ENCODE data around the gene CCDC86. TPM values are rescaled to one million over a fixed set of nuclear protein-coding genes. Genes with fewer than 3 reads are reported as not detected.

CCDC86 gene
- total and polyA plus RNA-seq, 12 donors, result 14.7 to 52.4 (median 29.8) TPM

- no peaks in the 10 kb centered on the region for H3K27me3 ChIP-seq
- H3K36me3 ChIP-seq (replicated peaks in 1 of 2), result peaks cover 0 to 86% of the 10 kb centered on the region in 2 donors
- peaks cover 9 to 14% of the 10 kb centered on the region in 2 donors for H3K4me1 ChIP-seq (replicated peaks in 1 of 2)
- no peak overlapping the region for H3K27ac ChIP-seq
- intact Hi-C loops (cut with DNase I), result loop anchor here in 1 of 2 donors (5.0 kb wide), 1 partner anchor 68 kb away; no protein-coding TSS in a partner anchor
- no peak for DNase-seq
- no peaks in the 10 kb centered on the region for H3K9me3 ChIP-seq (replicated peaks in 1 of 3)
- TF ChIP-seq CTCF (IDR thresholded peaks at IDR 0.05), result no peak
- TF ChIP-seq POLR2A (IDR thresholded peaks at IDR 0.05), result no peak
- WGBS, 4 donors, result 70 to 81% (median 79%) methylated on average over 4 of the region's 4 CpGs
- H3K4me3 ChIP-seq, result no peak overlapping the region
These were observed 58.1 kb downstream of the CCDC86 start for GRCh38 chr11:60899977-60900376.

Other genes starting within 250 kb of the CCDC86 start
- under 1 TPM in 2 of 9 donors, not detected in 7; 0.46 to 0.67 TPM for gene MS4A8, start 142.5 kb upstream of the CCDC86 start, total RNA-seq
- gene MS4A8, start 142.5 kb upstream of the CCDC86 start, polyA plus RNA-seq, result 1 to 10 TPM in 2 of 3 donors, under 1 TPM in 1; 0.27 to 2.0 (median 1.5) TPM
- gene MS4A18, start 117.4 kb upstream of the CCDC86 start, total RNA-seq, result not detected
- gene MS4A18, start 117.4 kb upstream of the CCDC86 start, polyA plus RNA-seq, result not detected
- under 1 TPM in 2 of 9 donors, not detected in 7; 0.25 to 0.28 TPM for gene MS4A15, start 85.2 kb upstream of the CCDC86 start, total RNA-seq
- gene MS4A15, start 85.2 kb upstream of the CCDC86 start, polyA plus RNA-seq, result under 1 TPM in 2 of 3 donors, not detected in 1; 0.07 to 0.22 TPM
- not detected for gene MS4A10, start 56.8 kb upstream of the CCDC86 start, total RNA-seq
- not detected for gene MS4A10, start 56.8 kb upstream of the CCDC86 start, polyA plus RNA-seq
- under 1 TPM in 3 of 9 donors, not detected in 6; 0.18 to 0.61 (median 0.27) TPM for gene PTGDR2, start 13.8 kb downstream of the CCDC86 start, total RNA-seq
- gene PTGDR2, start 13.8 kb downstream of the CCDC86 start, polyA plus RNA-seq, result under 1 TPM in 2 of 3 donors, not detected in 1; 0.17 to 0.24 TPM
- 1 to 10 TPM in 3 of 9 donors, under 1 TPM in 4, not detected in 2; 0.25 to 6.3 (median 0.83) TPM for gene ZP1, start 25.4 kb downstream of the CCDC86 start, total RNA-seq
- 1 to 10 TPM in 1 of 3 donors, under 1 TPM in 2; 0.24 to 1.4 (median 0.48) TPM for gene ZP1, start 25.4 kb downstream of the CCDC86 start, polyA plus RNA-seq
- 100 to 1,000 TPM in 3 of 9 donors, 10 to 100 TPM in 6; 45.5 to 129 (median 97.1) TPM for gene PRPF19, start 64.5 kb downstream of the CCDC86 start, total RNA-seq
- 100 to 1,000 TPM; 101 to 107 (median 103) TPM for gene PRPF19, start 64.5 kb downstream of the CCDC86 start, polyA plus RNA-seq
- gene TMEM109, start 72.0 kb downstream of the CCDC86 start, total RNA-seq, result 100 to 1,000 TPM in 3 of 9 donors, 10 to 100 TPM in 6; 29.3 to 115 (median 86.7) TPM
- gene TMEM109, start 72.0 kb downstream of the CCDC86 start, polyA plus RNA-seq, result 10 to 100 TPM; 38.0 to 66.3 (median 65.0) TPM
- 10 to 100 TPM; 14.4 to 66.1 (median 39.6) TPM for gene TMEM132A, start 82.3 kb downstream of the CCDC86 start, total RNA-seq
- gene TMEM132A, start 82.3 kb downstream of the CCDC86 start, polyA plus RNA-seq, result 10 to 100 TPM in 2 of 3 donors, 1 to 10 TPM in 1; 3.4 to 48.9 (median 37.9) TPM
- 10 to 100 TPM in 8 of 9 donors, 1 to 10 TPM in 1; 6.7 to 34.9 (median 28.9) TPM for gene SLC15A3, start 110.1 kb downstream of the CCDC86 start, total RNA-seq
- gene SLC15A3, start 110.1 kb downstream of the CCDC86 start, polyA plus RNA-seq, result 10 to 100 TPM; 15.8 to 57.7 (median 37.2) TPM
- gene CD6, start 129.6 kb downstream of the CCDC86 start, total RNA-seq, result 1 to 10 TPM in 7 of 9 donors, under 1 TPM in 2; 0.22 to 8.4 (median 2.2) TPM
- 1 to 10 TPM in 1 of 3 donors, under 1 TPM in 2; 0.37 to 3.0 (median 0.67) TPM for gene CD6, start 129.6 kb downstream of the CCDC86 start, polyA plus RNA-seq

Measured in adrenal gland (tissue), 12 donors.